ENCODE results near the gene CCDC91.

CCDC91 gene

DNA sequence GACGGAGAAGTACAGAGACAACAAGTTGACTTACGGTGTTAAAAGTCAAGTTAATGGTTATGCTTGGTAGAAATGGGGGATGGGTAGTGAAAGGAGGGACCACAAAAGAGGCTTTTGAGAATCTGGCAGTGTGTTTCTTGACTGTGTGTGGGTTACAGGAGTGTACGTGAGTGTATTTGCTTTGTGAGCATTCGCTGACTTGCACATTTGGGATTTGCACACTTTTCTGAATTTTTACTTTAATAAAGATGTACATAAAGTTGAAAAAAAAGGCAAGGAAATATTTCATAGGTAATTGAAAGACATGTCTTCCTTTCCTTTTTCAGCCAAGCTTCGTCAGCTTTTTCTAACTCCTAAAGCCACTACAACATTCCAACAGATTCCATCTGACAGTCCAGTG, 28.6 kb upstream of the CCDC91 start:
- TF ChIP-seq ZNF565 (CRISPR knock-in tag; conservative IDR thresholded peaks at IDR 0.05; ENCODE audit: low read depth) (no peak), ESRRG (CRISPR knock-in tag; IDR thresholded peaks at IDR 0.05) (no peak), BACH2 (CRISPR knock-in tag; IDR thresholded peaks at IDR 0.05; ENCODE audit: borderline replicate concordance) (no peak), OSR1 (CRISPR knock-in tag; IDR thresholded peaks at IDR 0.05) (no peak), ZFP3 (CRISPR knock-in tag; IDR thresholded peaks at IDR 0.05) (no peak), ZNF8 (CRISPR knock-in tag; IDR thresholded peaks at IDR 0.05) (no peak), SNAI2 (CRISPR knock-in tag; IDR thresholded peaks at IDR 0.05) (no peak), CSDC2 (CRISPR knock-in tag; IDR thresholded peaks at IDR 0.05) (no peak)
- TF ChIP-seq, protein P1, sequence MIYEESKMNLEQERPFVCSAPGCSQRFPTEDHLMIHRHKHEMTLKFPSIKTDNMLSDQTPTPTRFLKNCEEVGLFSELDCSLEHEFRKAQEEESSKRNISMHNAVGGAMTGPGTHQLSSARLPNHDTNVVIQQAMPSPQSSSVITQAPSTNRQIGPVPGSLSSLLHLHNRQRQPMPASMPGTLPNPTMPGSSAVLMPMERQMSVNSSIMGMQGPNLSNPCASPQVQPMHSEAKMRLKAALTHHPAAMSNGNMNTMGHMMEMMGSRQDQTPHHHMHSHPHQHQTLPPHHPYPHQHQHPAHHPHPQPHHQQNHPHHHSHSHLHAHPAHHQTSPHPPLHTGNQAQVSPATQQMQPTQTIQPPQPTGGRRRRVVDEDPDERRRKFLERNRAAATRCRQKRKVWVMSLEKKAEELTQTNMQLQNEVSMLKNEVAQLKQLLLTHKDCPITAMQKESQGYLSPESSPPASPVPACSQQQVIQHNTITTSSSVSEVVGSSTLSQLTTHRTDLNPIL (CRISPR knock-in tag; IDR thresholded peaks at IDR 0.05; ENCODE audit: low read depth), result no peak
- TF ChIP-seq, protein P2, sequence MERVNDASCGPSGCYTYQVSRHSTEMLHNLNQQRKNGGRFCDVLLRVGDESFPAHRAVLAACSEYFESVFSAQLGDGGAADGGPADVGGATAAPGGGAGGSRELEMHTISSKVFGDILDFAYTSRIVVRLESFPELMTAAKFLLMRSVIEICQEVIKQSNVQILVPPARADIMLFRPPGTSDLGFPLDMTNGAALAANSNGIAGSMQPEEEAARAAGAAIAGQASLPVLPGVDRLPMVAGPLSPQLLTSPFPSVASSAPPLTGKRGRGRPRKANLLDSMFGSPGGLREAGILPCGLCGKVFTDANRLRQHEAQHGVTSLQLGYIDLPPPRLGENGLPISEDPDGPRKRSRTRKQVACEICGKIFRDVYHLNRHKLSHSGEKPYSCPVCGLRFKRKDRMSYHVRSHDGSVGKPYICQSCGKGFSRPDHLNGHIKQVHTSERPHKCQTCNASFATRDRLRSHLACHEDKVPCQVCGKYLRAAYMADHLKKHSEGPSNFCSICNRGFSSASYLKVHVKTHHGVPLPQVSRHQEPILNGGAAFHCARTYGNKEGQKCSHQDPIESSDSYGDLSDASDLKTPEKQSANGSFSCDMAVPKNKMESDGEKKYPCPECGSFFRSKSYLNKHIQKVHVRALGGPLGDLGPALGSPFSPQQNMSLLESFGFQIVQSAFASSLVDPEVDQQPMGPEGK (CRISPR knock-in tag; IDR thresholded peaks at IDR 0.05; ENCODE audit: borderline replicate concordance), result no peak
- no peak for ATAC-seq

DNA sequence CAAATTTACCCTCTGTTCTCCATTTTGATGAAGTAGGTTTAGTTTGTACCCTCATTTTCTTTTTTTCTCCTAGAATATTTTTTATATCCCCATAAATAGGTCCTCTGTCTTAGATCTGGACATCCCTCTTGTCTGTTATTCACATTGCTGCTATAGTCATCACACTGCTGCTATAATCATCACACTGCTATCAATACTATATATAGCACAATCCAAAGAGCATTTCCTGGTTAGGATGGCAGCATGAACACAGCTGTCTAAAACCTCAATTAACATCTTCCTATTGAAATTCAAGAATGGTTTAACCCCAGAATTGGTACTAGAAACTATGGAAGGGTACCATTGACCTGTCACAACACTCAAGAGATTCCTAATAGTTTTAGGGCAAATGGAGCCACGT, 27.6 kb upstream of the CCDC91 start:
- no peak for ATAC-seq
- TF ChIP-seq ISL1 (CRISPR knock-in tag; IDR thresholded peaks at IDR 0.05) (no peak), SNAI2 (CRISPR knock-in tag; IDR thresholded peaks at IDR 0.05) (no peak), ZFP3 (CRISPR knock-in tag; IDR thresholded peaks at IDR 0.05) (no peak), TCF4 (CRISPR knock-in tag; IDR thresholded peaks at IDR 0.05; ENCODE audit: borderline replicate concordance) (no peak), BACH2 (CRISPR knock-in tag; IDR thresholded peaks at IDR 0.05; ENCODE audit: borderline replicate concordance) (no peak), ARNTL (CRISPR knock-in tag; IDR thresholded peaks at IDR 0.05; ENCODE audit: borderline replicate concordance, low read depth) (no peak), OSR1 (CRISPR knock-in tag; IDR thresholded peaks at IDR 0.05) (no peak), ZNF70 (CRISPR knock-in tag; IDR thresholded peaks at IDR 0.05) (no peak), PPARA (CRISPR knock-in tag; IDR thresholded peaks at IDR 0.05; ENCODE audit: borderline replicate concordance) (no peak), ZNF8 (CRISPR knock-in tag; IDR thresholded peaks at IDR 0.05) (no peak), ZFP30 (CRISPR knock-in tag; IDR thresholded peaks at IDR 0.05) (no peak), GLIS3 (CRISPR knock-in tag; IDR thresholded peaks at IDR 0.05) (no peak), ESRRG (CRISPR knock-in tag; IDR thresholded peaks at IDR 0.05) (no peak)
- TF ChIP-seq, protein P2 (CRISPR knock-in tag; IDR thresholded peaks at IDR 0.05; ENCODE audit: borderline replicate concordance), result no peak
- TF ChIP-seq, protein P3, sequence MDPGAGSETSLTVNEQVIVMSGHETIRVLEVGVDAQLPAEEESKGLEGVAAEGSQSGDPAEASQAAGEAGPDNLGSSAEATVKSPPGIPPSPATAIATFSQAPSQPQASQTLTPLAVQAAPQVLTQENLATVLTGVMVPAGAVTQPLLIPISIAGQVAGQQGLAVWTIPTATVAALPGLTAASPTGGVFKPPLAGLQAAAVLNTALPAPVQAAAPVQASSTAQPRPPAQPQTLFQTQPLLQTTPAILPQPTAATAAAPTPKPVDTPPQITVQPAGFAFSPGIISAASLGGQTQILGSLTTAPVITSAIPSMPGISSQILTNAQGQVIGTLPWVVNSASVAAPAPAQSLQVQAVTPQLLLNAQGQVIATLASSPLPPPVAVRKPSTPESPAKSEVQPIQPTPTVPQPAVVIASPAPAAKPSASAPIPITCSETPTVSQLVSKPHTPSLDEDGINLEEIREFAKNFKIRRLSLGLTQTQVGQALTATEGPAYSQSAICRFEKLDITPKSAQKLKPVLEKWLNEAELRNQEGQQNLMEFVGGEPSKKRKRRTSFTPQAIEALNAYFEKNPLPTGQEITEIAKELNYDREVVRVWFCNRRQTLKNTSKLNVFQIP (CRISPR knock-in tag; IDR thresholded peaks at IDR 0.05; ENCODE audit: borderline replicate concordance, low read depth), result no peak
- TF ChIP-seq, protein P4, sequence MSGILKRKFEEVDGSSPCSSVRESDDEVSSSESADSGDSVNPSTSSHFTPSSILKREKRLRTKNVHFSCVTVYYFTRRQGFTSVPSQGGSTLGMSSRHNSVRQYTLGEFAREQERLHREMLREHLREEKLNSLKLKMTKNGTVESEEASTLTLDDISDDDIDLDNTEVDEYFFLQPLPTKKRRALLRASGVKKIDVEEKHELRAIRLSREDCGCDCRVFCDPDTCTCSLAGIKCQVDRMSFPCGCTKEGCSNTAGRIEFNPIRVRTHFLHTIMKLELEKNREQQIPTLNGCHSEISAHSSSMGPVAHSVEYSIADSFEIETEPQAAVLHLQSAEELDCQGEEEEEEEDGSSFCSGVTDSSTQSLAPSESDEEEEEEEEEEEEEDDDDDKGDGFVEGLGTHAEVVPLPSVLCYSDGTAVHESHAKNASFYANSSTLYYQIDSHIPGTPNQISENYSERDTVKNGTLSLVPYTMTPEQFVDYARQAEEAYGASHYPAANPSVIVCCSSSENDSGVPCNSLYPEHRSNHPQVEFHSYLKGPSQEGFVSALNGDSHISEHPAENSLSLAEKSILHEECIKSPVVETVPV (CRISPR knock-in tag; IDR thresholded peaks at IDR 0.05), result no peak
- TF ChIP-seq, protein P5, sequence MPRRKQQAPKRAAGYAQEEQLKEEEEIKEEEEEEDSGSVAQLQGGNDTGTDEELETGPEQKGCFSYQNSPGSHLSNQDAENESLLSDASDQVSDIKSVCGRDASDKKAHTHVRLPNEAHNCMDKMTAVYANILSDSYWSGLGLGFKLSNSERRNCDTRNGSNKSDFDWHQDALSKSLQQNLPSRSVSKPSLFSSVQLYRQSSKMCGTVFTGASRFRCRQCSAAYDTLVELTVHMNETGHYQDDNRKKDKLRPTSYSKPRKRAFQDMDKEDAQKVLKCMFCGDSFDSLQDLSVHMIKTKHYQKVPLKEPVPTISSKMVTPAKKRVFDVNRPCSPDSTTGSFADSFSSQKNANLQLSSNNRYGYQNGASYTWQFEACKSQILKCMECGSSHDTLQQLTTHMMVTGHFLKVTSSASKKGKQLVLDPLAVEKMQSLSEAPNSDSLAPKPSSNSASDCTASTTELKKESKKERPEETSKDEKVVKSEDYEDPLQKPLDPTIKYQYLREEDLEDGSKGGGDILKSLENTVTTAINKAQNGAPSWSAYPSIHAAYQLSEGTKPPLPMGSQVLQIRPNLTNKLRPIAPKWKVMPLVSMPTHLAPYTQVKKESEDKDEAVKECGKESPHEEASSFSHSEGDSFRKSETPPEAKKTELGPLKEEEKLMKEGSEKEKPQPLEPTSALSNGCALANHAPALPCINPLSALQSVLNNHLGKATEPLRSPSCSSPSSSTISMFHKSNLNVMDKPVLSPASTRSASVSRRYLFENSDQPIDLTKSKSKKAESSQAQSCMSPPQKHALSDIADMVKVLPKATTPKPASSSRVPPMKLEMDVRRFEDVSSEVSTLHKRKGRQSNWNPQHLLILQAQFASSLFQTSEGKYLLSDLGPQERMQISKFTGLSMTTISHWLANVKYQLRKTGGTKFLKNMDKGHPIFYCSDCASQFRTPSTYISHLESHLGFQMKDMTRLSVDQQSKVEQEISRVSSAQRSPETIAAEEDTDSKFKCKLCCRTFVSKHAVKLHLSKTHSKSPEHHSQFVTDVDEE (CRISPR knock-in tag; IDR thresholded peaks at IDR 0.05), result no peak

All from SK-N-SH treated with all-trans-retinoic acid at 6 μM for 48 hours (cell line).